AG09309 (cell line): ENCODE results near the gene HSPBP1.
A peak's percentile ranks its signal among the peaks of the same experiment; 100 is the strongest.

Experiments
- DNase-seq: peaks from one replicate; pipeline ENCODE4 v3.0.0-alpha.2; 2010; ENCODE audit warnings: low read depth
- H3K4me3 ChIP-seq: 2 replicates; pipeline ENCODE4 v1.5.1; 2011; ENCODE audit warnings: mild to moderate bottlenecking, low read depth, low read length, moderate library complexity; ENCODE audit not compliant: control insufficient read depth
- CTCF ChIP-seq: IDR thresholded peaks from 2 replicates; pipeline ENCODE4 v1.5.1; 2011; ENCODE audit warnings: mild to moderate bottlenecking, low read depth, low read length, inconsistent platforms; ENCODE audit not compliant: insufficient read depth, control insufficient read depth; ENCODE audit errors: missing control alignments

Gene HSPBP1

DNA sequence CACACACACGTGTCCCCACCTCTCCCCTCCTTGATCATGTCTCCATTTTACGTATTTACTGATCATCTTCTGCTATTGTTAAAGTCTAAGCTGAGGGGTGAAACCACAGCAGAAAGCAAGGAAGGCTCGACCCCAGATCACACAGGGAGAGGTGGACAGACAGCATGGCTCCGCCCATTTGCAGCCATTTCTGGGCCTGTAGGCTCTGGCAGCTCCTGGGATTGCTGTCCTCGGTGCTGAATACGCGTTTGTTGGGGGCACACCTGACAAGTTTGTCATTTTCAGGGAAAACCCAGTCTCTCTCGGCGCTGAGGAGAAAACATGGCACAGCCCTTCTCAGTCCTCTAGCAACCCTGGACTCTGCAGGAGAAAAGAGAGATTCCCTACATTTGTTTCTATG is 59.4 kb downstream of the HSPBP1 start:
- H3K4me3 ChIP-seq, result no peak overlapping the region
- DNase-seq, result no peak
- TF ChIP-seq CTCF, result no peak

GRCh38 chr19:55216461-55217198 is 63.3 kb downstream of the HSPBP1 start:
- peak overlapping the region; percentile 30 for H3K4me3 ChIP-seq
- peak; percentile 96 for DNase-seq
- peak; percentile 9 for TF ChIP-seq CTCF

GRCh38 chr19:55213547-55213946 is 66.4 kb downstream of the HSPBP1 start:
- no peak for TF ChIP-seq CTCF
- no peak overlapping the region for H3K4me3 ChIP-seq
- DNase-seq, result no peak

GRCh38 chr19:55212447-55212846 is 67.5 kb downstream of the HSPBP1 start:
- no peak for TF ChIP-seq CTCF
- DNase-seq, result no peak
- no peak overlapping the region for H3K4me3 ChIP-seq
